ENCODE results near the gene CD2AP.
A peak's percentile ranks its signal among the peaks of the same experiment; 100 is the strongest.

CD2AP gene

DNA sequence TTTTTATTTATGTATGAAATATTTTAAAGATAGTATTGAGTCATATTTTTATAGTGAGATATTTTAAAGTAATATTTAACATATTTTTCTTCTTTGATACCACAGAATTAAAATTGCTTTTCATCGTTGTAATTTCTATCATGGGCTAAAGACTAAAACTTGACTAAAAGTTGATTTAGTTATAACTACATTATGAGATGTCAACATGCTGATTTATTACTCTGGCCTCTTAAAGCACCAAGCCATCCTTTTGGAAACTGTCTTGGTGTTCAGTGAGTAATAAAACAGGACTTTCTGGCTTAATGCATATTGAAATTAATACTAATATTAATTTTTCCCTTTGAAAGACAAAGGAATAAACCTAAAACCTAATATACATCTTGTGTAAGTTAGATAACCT lies 125.6 kb downstream of the CD2AP start:
- DNase-seq (ENCODE audit: low read depth in 1 of 2, low spot score in 1 of 2) = no peak
- in situ Hi-C loops (cut with HindIII; ENCODE audit: low pct_unique_long_range_greater_than_20kb, low sequenced_read_pairs) = no loop called here
- no peak for TF ChIP-seq JUND (IDR thresholded peaks at IDR 0.05; ENCODE audit: low read depth)

DNA sequence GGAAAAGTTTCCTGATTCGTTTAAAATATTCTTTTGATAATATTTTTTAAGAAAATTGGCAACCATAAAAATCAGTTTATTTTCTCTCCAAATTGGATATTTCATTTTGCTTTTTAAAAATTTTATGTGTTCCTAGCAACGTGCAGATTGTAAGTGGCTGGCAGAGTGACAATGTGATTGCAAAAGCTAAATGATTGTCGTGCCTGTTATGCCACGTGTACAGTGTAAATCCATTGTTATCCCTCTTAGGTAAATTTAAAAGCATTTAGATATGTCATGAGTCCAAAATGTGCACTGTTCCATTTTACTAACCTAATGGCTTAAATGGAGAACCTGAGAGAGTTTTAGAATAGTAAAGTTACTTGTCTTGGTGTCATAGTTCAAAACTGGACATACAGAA lies 126.4 kb downstream of the CD2AP start:
- no peak for DNase-seq (ENCODE audit: low read depth in 1 of 2, low spot score in 1 of 2)
- no peak for TF ChIP-seq JUND (IDR thresholded peaks at IDR 0.05; ENCODE audit: low read depth)
- in situ Hi-C loops (cut with HindIII; ENCODE audit: low pct_unique_long_range_greater_than_20kb, low sequenced_read_pairs) = no loop called here

DNA sequence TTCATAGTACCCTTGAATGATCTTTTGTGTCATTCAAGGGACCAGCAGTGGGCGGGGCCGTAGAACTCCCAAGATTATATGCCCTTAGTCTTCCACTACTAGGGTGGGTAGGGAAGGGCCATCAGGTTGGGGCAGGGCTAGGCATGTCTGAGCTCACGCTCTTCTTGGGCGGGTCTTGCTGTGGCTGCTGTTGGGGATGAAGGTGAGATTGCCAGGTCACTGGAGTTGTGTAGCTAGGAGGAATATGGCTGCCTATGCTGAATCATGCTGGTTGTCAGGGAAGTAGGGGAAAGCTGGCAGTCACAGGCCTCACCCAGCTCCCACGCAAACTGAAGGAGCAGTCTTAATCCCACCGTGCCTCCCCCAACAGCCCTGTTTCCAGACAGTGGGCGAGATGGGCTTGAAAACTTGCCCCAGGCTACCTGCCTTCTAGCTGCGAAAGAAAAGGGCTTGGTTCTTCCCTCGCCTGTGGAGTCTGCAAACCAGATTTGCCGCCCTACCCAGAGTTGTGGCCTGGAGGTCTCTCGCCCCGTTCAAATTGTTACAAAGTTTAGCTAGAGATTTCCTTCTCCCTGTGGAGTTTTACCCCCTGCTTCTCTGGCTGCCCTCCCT lies 144.4 kb downstream of the CD2AP start:
- in situ Hi-C loops (cut with HindIII; ENCODE audit: low pct_unique_long_range_greater_than_20kb, low sequenced_read_pairs) = no loop called here
- DNase-seq (ENCODE audit: low read depth in 1 of 2, low spot score in 1 of 2) = no peak
- TF ChIP-seq JUND (IDR thresholded peaks at IDR 0.05; ENCODE audit: low read depth) = no peak

DNA sequence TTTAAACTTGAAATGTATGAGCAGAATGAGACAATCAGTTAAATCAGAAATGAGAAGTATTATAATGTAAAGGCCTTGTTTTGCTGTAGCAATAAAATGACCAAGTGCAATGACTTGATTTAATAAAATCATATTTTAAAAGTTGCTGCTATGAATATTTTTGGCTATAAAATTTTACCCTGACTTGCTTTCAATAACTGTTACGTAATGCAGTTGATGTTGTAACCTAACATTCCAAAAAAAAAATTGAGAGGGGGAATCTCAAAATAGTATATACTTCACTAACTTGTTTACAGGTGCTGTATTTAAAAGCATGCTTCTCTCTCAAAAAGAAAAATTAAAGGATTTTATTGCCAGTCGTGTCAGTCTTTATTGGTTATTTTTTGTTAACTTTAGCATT lies 149.2 kb downstream of the CD2AP start:
- TF ChIP-seq JUND (IDR thresholded peaks at IDR 0.05; ENCODE audit: low read depth) = no peak
- in situ Hi-C loops (cut with HindIII; ENCODE audit: low pct_unique_long_range_greater_than_20kb, low sequenced_read_pairs) = no loop called here

DNA sequence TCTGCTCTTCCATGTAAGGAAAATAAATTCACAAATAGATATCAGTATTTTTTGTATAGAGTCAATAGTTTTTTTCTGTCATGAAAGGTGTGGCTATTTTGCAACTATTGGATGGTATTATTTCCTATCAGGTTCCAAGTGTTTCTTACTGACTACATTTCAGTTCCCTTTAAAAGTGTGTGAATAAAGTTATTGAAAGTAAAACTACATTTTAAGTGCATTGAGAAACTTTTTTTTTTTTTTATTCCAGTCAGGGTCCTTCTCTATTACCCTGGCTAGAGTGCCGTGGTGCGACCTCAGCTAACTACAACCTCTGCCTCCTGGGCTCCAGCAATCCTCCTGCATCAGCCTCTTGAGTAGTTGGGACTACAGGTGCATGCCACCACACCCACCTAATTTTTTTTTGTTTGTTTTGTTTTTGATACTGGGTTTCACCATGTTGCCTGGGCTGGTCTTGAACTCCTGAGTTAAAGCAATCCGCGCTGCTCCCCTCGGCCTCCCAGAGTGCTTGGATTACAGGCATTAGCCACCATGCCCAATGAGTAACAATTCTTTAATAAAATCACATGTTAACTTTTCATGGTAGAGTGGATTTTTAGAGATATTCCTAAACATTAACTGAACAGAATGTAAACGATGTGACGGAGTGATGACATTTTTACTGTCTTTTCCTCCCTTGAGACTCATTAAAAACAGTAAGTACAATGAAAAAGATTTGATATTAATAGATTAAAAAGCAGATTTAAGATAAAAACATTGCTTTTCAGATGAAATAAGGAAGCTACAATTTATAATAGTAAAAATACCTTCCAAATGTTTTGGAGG lies 151.1 kb downstream of the CD2AP start:
- DNase-seq (ENCODE audit: low read depth in 1 of 2, low spot score in 1 of 2) = no peak
- in situ Hi-C loops (cut with HindIII; ENCODE audit: low pct_unique_long_range_greater_than_20kb, low sequenced_read_pairs) = no loop called here
- TF ChIP-seq JUND (IDR thresholded peaks at IDR 0.05; ENCODE audit: low read depth) = no peak

More for the DNA sequence above, 149.2 kb downstream of the CD2AP start:
- no peak for DNase-seq (ENCODE audit: low read depth in 1 of 2, low spot score in 1 of 2)

DNA sequence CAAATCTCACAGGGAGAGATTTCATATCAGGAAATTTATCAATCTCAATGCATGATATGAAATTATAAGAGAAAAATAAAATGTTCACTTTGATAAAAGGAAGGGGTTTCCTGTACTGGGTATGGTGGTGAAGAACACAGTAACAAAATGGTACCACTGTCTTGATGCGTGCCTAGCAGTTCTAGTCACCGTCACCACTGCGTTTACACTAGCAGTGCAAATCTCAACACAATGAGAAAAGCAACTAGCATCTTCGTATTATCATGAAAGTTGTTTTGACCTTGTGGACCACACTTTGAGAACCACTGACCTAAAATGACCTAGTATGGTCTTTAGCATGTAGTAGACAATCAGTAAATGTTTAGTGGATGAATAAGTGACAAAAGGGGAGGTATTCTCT lies 152.4 kb downstream of the CD2AP start:
- DNase-seq (ENCODE audit: low read depth in 1 of 2, low spot score in 1 of 2) = no peak
- in situ Hi-C loops (cut with HindIII; ENCODE audit: low pct_unique_long_range_greater_than_20kb, low sequenced_read_pairs) = no loop called here
- TF ChIP-seq JUND (IDR thresholded peaks at IDR 0.05; ENCODE audit: low read depth) = no peak

DNA sequence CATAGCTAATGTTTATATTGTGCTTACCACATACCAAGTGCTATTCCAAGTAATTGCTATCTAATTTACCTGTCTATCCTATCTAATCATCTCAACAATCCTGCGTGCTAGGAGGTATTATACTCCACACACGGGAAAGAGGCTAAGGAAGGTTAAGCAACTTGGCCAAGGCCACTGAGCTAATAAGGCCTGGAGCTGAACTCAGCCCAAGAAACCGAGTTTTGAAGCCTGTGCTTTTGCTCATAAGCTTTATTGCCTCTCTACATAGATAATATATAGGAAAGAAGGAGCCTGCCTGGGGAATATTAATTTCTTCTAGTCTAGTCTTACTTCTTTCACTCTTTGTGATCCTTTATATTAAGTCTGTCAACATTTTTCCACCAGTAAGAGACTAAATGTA lies 153.0 kb downstream of the CD2AP start:
- no peak for TF ChIP-seq JUND (IDR thresholded peaks at IDR 0.05; ENCODE audit: low read depth)
- no peak for DNase-seq (ENCODE audit: low read depth in 1 of 2, low spot score in 1 of 2)
- in situ Hi-C loops (cut with HindIII; ENCODE audit: low pct_unique_long_range_greater_than_20kb, low sequenced_read_pairs) = no loop called here

DNA sequence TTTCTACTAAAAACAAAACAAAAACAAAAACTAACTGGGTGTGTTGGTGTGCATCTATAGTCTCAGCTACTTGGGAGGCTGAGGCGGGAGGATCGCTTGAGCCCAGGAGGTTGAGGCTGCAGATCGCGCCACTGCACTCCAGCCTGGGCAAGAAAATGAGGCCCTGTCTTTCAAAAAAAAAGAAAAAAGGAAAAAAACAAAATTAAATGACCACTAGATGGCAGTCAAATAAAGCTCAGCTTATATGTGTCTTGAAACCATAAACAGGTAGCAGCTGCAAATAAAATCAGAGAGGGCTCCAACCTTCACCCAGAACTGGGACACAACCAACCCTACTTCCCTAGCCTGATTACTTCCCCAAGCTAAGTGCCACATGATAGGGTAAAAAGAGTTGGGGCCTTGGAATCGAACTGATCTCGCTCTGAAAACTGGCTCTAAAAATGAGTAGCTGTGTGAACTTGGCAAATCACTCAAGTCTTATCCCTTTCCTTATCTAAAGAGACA lies 153.7 kb downstream of the CD2AP start:
- DNase-seq (ENCODE audit: low read depth in 1 of 2, low spot score in 1 of 2) = peak; percentile 13 to 77
- no peak for TF ChIP-seq JUND (IDR thresholded peaks at IDR 0.05; ENCODE audit: low read depth)
- in situ Hi-C loops (cut with HindIII; ENCODE audit: low pct_unique_long_range_greater_than_20kb, low sequenced_read_pairs) = no loop called here

DNA sequence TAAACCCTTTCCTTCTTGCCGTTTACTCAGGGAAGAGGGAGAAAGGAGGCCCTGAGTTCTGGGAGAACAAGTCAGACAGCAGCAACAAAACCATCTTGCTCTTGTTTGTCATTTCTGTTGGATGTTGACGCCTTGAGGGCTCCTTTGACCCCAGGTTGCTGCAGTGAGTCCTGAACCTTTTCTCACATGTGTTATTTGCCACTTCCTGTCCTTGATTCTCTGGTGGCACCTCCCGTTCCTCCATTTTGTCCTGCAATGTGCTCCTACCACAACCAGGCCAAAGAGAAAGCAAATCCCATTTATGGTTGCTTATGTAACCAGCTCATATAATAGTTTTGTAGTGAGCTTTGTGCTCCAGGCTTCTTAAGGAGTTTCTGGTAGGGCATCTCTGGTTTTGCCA lies 154.2 kb downstream of the CD2AP start:
- in situ Hi-C loops (cut with HindIII; ENCODE audit: low pct_unique_long_range_greater_than_20kb, low sequenced_read_pairs) = no loop called here
- peak in 1 of 2 experiments; percentile 74 for DNase-seq (ENCODE audit: low read depth in 1 of 2, low spot score in 1 of 2)
- no peak for TF ChIP-seq JUND (IDR thresholded peaks at IDR 0.05; ENCODE audit: low read depth)

DNA sequence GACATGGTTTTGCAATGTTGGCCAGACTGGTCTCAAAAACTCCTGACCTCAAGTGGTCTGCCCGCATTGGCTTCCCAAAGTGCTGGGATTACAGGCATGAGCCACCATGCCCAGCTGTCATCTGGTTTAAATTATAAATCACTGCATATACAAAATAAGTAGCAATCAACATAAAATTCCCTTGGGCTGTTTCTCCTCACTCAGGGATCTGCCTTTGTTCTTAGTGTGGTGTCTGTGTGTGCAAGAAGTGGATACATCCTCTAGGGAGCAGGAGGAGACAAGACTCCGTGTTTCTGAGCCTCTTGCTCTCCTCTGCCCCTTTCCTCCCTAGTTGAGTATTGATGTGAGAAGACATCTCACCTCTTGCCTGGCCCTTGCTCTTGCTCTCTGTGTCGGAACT lies 155.6 kb downstream of the CD2AP start:
- in situ Hi-C loops (cut with HindIII; ENCODE audit: low pct_unique_long_range_greater_than_20kb, low sequenced_read_pairs) = no loop called here
- DNase-seq (ENCODE audit: low read depth in 1 of 2, low spot score in 1 of 2) = peak in 1 of 2 experiments; percentile 62
- TF ChIP-seq JUND (IDR thresholded peaks at IDR 0.05; ENCODE audit: low read depth) = no peak

DNA sequence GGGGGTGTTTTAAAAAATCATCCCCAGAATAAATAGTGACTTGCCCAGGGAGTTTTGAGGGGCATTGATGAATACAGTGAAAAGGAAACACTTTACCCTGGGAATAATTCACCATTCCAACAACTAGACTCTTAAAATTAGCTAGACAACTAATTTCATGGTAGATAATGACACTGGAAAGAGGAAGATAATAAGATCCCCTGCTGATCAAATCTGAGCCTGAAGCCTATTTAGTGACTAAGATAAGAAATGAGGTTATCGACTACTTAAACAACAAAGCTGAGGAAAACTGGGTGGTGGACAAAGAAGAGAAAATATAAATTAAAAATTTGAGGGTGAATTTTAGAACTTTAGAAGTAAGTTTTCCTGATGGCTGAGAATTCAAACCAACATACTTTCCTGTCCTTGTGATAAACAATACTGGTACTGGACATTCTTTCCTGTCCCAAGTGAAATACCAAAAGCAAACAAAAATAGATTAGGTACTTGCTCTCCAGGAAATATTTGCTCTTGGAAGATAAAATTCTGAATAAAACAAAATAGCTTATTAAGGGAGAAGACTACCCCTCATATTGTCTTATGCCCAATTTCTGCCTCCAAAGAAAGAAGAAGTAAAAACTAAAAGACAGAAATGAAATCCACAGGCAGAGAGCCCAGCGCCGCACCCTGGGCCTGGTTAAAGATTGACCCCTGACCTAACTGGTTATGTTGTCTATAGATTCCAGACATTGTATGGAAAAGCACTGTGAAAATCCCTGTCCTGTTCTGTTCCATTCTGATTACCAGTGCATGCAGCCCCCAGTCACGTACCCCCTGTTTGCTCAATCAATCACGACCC lies 156.8 kb downstream of the CD2AP start:
- DNase-seq (ENCODE audit: low read depth in 1 of 2, low spot score in 1 of 2) = no peak
- in situ Hi-C loops (cut with HindIII; ENCODE audit: low pct_unique_long_range_greater_than_20kb, low sequenced_read_pairs) = no loop called here

DNA sequence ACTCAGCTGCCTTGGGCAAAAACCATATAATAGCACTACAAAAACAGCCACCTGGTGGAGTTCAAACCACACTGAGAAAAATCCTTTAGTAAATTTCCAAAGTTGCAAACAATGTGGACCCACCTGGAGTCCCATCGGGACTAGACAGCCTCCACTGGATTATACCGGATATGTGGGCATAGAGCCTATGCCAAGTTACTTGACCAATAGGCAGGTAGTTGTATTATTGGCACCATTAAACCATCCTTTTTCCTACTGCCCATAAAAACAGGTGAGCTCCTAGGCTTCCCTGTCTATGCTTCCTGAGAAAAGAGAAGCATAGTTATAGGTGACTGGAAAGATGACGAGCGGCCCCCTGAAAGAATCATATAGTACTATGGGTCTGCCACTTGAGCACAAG lies 169.1 kb downstream of the CD2AP start:
- in situ Hi-C loops (cut with HindIII; ENCODE audit: low pct_unique_long_range_greater_than_20kb, low sequenced_read_pairs) = no loop called here
- no peak for TF ChIP-seq JUND (IDR thresholded peaks at IDR 0.05; ENCODE audit: low read depth)
- peak in 1 of 2 experiments; percentile 30 for DNase-seq (ENCODE audit: low read depth in 1 of 2, low spot score in 1 of 2)

More for the DNA sequence above, 156.8 kb downstream of the CD2AP start:
- TF ChIP-seq JUND (IDR thresholded peaks at IDR 0.05; ENCODE audit: low read depth) = no peak

Measured in T47D (cell line).